ENCODE data around the gene HDAC4.

The HDAC4 gene

DNA sequence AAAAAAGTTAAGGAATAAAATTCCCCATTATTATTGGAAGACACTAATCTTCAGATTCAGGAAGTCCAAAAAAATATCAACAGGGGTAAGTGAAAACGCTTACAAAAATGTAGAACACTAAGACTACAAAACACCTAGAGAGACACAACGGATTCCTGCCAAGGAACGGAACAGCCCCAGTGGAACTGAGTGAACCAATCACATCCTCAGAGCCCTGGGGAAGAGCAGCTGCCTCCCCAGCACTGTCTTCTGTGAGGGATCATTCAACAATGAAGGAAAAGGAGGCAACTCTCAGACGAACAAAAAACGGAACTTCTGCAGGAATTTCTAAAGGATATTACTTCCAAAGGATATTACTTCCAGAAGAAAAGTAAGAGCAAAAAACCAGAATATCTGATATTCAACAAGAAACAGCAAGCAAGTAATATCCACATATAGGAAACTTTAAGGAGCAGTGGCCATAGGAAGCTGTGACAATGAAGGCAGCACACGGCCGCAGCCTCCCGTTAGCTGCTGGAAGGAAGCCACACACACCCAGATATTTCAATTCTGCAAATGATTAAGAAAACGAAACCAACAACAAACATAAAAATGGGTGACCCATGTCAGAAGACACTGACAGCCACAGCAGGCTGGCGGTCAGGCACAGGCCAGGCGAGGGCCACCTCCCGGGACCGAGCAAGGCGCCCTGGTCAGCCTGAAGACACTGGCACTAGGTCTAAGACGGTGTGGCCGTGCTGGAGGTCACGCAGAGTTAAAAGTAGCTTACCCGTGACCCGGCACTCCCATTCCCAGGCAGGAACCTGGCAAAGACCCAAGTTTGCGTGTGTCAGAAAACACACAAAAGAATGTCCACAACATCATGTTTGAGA, 81.8 kb downstream of the HDAC4 start:
- no peak for DNase-seq

DNA sequence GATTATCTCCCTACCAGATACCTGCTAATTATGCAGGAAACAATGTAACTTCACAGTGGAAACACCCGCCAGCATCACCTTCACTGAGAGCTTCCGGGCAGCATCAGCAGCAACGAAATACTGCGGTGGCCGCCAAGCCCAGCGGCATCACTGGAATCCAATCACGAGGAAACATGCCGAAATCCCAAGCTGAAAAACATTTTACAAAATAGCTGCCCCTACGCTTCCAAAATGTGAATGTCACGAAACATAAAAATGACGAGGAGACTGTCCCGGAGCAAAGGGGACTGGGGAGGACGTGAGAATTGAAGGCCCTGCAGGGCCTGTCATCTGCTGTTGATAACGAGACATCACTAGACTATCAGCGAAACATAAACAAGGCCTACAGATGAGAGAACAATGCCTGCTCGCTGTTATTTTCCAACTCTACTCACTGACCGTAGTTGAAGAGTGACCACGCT, 82.6 kb downstream of the HDAC4 start:
- in situ Hi-C loops (cut with MboI; ENCODE audit: low pct_unique_long_range_greater_than_20kb, low sequenced_read_pairs) = no loop called here
- DNase-seq = no peak

More for the DNA sequence above, 81.8 kb downstream of the HDAC4 start:
- in situ Hi-C loops (cut with MboI; ENCODE audit: low pct_unique_long_range_greater_than_20kb, low sequenced_read_pairs) = no loop called here

DNA sequence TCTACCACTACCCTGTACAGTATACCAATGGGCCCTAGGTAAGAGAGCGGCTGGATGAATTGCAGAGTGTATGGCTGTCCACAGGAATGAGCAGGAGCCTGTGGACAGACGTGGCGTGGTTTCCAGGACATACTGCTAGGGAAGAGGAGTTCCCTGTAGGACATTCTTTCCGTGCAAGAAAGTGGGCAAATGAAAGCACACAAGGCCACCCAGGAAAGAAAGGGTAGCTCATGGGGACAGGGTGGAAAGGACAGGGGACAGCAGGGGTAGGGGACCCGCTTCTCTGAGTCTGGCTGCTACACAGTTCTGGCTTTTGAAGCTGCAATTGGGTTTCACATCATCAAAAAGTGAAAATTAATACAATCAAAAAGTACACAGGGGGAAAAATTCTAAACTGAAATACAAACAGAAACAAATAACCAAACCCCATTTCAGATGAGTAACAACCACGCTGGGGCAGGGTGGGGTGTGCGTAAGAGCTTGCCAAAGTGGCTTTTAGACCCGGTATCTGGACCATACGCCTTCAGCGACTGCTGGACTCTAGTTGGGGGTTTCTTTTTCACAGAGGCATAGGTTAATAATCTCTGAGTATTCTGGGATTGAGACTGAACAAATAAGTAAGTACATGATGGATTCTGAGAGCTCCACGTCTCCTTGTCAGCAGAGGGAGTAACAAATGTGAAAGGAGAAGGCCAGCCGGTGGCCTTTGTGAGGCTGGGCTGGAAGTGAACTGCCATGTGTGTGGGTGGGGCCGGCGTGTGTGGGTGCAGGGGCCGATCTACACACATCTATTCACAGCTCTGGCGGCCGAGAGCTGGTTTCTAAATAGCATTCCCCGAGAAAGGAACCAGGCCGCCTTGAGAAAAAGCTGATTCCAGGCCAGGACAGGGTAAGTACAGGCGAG, 84.0 kb downstream of the HDAC4 start:
- no peak for DNase-seq
- in situ Hi-C loops (cut with MboI; ENCODE audit: low pct_unique_long_range_greater_than_20kb, low sequenced_read_pairs) = no loop called here

DNA sequence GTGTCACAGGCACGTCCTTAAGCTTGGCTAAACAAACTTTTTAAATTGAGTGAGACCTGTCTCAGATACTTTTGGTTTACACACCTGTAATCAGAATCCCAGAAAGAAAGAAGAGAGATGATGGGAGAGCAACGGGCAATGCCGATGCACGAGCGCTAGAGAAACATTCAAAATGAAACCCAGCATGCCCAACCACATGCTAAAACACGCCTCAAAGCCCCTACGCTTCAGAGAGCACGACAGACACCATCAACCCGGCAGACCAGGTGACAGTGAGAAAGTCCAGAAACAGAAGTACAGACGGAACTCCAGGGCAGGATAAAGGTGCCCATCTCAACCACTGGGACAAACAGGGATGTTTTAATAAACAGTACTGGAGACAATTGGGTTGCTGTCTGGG, 85.5 kb downstream of the HDAC4 start:
- in situ Hi-C loops (cut with MboI; ENCODE audit: low pct_unique_long_range_greater_than_20kb, low sequenced_read_pairs) = no loop called here
- DNase-seq = no peak

DNA sequence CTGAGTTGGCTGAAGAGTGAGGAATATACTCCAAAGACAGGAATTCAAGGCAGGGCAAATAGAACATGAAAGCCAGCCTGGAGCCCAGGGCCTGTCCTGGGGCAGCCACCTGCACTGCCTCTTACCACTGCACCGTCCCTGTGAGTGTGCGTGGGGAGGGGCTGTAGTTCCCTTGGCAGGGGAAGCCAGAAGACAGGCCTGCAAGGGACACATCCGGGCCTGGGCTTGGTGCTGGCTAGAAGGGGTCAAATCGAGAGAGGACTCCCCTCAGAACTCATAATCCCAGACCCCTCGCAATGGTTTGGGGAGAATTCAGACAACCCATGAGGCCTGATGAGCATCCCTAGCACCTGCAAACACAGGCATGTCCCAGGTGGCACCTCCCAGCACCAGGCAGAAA, 87.0 kb downstream of the HDAC4 start:
- in situ Hi-C loops (cut with MboI; ENCODE audit: low pct_unique_long_range_greater_than_20kb, low sequenced_read_pairs) = no loop called here
- DNase-seq = no peak

DNA sequence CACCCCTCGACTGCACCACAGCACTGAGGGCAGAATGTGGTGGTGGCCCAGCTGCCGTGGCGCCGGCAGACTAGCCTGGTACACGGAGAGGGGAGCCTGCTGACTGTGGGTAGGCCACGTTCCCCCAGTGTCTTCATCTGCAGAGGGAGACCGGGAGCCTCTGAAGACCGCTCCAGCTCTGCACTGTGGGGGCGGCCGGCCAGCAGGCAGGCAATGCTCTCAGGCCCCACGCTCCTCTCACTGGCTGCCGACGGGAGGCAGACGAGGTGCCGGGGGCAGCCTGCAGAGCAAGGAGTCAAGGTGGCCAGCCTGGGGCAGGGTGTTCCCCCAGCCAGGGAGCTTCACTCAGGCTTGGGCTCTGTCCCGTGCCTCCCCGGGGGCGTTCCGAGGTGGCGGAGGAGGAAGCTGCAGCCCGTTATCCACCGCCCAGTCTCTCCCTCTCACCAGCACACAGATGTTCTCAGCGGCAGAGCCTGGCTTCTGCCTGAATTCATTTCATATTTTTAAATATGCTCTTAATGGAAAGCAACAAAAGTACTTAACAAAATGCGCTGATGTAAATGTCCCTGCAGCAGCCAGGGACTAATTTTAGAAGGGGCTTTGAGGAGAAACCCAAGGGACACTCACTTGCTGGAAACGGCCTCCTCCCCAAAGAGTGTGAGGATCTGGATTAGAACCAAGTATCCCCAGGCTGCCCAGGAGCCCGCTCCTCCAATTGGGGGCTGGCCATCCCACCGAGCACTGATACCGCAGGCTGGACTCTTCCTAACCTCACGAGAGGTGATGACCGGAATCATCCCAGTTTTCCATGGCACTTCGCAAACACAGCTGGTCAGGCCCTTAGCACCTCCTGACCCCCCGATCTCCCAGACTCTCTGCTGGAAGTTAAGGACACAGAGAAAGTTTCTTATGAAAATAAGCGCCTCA, 87.8 kb downstream of the HDAC4 start:
- in situ Hi-C loops (cut with MboI; ENCODE audit: low pct_unique_long_range_greater_than_20kb, low sequenced_read_pairs) = no loop called here
- no peak for DNase-seq

DNA sequence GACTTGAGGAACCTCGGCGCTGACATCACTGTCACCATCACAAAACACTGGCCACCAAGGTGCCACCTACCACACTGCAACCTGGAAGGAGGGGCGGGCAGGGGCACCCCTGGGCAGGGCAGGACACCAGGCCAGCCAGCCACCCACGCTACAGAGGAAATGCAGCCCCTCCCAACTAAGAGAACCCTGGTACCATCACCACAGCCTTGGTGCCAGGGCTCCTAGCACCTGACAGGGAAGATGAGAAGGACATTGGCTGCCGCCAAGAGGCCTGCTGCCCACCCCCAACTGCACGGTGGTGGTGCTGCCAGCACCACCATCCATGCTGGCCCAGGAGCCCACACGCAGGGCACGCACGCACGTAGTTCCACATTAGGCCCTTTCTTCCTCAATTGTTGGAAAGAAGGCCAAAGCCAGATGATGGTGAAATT, 88.7 kb downstream of the HDAC4 start:
- DNase-seq = no peak
- in situ Hi-C loops (cut with MboI; ENCODE audit: low pct_unique_long_range_greater_than_20kb, low sequenced_read_pairs) = no loop called here

DNA sequence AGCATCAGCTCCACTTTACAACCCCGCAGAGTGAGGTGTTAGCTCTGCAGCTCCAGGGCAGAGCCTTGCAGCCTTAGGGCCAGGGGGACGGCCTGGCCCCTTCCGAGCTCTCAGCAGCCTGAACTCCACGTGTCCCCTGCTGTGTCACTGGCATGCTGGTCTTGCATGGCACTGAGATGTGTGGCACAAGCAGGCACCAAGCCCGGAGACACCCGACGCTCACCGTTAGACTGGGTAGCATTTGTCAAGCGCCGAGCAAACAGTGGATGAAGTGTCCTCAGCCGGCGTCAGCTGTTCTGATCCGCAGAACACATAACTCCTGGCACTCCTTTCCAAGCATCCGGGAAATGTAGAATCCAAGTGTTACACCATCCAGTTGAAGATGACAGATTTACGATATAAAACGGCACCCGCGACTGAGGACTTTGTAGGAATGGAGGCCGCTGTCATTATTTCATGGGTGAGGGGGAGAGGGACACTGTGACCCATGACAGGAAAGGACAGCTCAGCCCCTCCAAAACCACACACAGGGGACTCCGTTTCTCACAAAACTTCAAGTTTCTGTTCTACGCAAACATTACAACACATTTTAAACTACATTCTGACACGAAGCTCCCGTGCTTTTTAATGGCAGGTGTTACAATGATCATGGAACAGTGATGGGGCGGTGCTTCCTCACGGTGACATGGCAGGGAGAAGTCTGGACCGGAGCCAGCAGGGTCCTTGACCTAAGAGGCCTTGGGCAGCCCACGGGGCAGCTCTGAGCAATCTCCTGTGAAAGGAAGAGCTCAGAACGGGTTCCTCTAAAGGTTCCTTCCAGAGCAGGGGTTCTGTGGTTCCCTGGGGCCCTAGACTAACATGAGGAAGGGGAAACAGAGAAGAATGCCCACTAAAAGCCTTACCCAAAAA, 89.4 kb downstream of the HDAC4 start:
- in situ Hi-C loops (cut with MboI; ENCODE audit: low pct_unique_long_range_greater_than_20kb, low sequenced_read_pairs) = no loop called here
- DNase-seq = no peak

DNA sequence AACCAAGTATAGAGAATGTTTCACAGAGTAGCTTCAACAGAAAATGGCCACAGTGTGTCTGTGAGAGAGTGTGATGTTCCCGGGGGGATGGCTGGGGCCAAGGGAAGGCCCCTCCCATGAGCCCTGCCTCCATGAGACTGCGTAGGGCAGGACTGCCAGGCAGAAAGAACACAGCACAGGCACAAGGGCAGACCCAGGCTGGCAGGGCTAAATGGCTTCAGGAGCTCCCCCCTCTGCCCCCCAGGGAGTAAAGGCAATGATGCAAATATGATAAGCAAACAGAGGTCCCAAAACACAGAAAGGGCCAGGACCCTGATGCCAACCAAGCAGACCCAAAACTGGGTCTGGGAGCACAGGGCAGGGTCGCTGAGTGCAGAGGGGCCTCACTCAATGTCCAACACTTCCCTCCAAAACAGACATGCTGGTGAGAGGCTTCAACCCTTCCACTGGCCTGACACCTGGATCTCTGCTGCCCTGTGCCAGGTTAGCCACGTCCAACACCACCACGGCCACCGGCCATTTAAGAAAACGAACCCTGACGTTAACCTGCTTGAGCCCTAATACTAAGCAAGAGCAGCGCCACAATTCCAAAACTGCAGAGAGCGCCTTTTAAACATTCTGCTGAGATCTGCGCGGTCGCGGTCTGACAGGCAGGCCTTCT, 90.3 kb downstream of the HDAC4 start:
- no peak for DNase-seq

DNA sequence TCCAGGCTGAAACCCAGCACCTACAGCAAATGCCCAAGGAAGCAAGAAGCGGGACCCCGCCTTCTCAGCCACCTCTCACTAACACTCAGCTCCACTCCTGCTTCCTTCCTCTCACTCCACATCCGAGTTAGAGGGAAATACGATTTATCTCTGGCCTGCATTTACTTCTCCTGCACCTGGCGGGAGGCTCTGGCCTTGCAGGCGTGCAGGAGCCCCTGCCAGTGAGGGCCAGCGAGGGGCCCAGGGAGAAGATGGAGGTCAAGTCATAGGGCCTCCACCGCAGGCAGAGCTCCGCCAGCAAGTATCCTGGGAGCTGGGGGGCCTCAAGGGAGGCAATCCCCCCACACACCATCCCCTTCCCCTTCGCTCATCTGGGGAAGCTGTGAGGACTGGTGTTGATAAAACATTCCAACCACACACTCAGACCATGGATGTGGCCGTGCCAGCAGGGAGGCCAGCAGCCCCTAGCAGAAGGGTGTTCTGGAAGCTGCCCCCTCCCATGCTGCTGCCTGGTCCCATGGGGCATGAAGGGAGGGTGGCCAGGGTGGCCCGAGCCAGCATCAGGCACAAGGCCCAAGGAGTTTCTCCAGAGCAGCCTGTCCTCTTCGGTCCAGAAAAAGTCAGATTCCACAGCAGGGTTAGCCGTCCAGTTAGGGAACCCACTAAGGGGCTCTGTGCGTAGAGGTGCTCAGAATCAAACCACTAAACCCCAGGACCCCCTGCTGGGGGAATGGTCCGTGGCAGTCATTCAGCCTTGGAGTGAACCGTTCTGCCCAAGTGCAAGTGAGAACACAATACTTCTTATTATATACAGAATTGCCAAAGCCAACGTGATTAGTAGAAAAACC, 91.2 kb downstream of the HDAC4 start:
- no peak for DNase-seq
- in situ Hi-C loops (cut with MboI; ENCODE audit: low pct_unique_long_range_greater_than_20kb, low sequenced_read_pairs) = no loop called here

More for the DNA sequence above, 90.3 kb downstream of the HDAC4 start:
- in situ Hi-C loops (cut with MboI; ENCODE audit: low pct_unique_long_range_greater_than_20kb, low sequenced_read_pairs) = no loop called here

DNA sequence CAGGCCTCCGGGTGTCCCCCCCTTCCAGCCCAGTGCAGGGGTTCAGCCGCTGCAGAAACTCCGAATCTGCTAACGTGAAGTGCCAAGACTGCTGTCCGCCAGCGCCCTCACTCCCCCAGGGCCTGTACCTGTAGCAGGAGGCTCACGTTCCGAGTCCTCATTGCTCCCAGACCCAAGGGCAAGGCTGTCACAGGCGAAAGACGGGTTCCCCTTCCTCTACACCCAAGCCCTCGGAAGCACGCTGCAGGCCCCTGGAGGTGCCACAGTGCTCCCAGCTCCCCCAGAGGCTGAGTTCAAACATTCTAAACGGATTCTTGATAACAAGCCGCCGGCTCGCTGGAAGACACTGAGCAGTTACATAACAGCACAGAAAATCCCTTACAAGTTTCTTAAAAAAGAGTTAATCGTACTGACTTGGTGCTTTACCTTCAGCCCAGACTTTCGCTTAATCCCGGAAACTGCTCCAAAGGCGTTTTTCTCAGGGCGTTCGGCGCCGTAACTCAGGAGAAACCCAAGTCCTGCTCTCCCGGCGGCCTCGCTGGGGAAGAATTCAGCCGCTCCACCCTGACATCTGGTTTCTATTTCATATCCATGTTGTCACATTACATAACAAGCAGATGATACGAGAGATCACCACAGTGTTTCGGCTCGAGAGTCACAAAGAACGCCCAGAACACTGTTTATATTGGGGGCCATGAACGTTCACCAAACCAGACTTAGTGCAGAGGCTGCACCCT, 92.0 kb downstream of the HDAC4 start:
- in situ Hi-C loops (cut with MboI; ENCODE audit: low pct_unique_long_range_greater_than_20kb, low sequenced_read_pairs) = no loop called here
- DNase-seq = no peak

DNA sequence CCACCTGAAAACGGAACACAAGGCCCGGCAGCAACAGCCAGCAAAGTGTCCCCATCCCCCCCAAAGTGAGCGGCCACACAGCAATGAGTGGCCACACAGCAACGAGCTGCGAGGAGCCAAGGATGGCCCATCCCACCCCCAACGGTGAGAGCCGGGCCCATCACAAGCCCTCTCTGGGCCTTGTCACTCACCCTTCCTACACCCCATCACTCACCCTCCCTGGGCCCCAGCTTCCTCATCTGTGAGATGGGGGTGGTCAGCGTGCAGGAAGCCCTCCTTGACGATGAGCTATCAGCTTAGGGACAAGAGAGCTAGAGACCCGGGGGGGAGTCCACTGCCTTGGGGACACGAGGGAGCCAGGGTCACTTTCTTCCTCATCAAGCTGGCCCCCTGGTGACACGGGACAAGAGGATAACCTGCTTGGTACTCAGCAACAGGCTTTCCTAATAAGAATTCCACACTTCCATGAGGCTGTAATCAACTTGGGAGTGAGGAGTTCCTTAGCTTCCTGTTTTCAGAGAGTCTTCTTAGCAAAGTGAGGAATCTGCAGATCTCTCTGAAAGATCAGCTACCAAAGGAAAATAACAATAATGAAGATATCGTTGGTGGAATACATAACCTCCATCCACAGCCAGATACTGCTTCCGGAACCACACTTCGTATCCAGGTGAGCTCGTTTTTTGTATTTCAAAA, 92.8 kb downstream of the HDAC4 start:
- DNase-seq = no peak
- in situ Hi-C loops (cut with MboI; ENCODE audit: low pct_unique_long_range_greater_than_20kb, low sequenced_read_pairs) = no loop called here

DNA sequence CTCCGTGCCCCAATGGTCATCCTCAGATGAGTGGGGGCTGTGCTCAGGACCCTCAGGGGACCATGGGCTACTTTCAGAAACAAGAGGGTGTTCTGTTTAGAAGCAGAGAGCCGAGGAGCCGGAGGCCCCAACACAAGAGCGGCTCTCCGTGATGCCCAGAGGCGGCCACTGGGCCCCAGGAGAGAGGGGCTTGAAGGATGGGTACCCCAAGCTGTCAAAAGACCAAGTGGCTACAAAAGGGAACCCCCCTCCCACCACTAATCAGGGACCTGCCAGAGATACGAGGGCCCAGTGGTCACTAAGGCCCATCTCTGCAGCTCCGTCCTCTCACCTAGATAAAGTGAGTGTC, 93.6 kb downstream of the HDAC4 start:
- in situ Hi-C loops (cut with MboI; ENCODE audit: low pct_unique_long_range_greater_than_20kb, low sequenced_read_pairs) = no loop called here
- DNase-seq = no peak

DNA sequence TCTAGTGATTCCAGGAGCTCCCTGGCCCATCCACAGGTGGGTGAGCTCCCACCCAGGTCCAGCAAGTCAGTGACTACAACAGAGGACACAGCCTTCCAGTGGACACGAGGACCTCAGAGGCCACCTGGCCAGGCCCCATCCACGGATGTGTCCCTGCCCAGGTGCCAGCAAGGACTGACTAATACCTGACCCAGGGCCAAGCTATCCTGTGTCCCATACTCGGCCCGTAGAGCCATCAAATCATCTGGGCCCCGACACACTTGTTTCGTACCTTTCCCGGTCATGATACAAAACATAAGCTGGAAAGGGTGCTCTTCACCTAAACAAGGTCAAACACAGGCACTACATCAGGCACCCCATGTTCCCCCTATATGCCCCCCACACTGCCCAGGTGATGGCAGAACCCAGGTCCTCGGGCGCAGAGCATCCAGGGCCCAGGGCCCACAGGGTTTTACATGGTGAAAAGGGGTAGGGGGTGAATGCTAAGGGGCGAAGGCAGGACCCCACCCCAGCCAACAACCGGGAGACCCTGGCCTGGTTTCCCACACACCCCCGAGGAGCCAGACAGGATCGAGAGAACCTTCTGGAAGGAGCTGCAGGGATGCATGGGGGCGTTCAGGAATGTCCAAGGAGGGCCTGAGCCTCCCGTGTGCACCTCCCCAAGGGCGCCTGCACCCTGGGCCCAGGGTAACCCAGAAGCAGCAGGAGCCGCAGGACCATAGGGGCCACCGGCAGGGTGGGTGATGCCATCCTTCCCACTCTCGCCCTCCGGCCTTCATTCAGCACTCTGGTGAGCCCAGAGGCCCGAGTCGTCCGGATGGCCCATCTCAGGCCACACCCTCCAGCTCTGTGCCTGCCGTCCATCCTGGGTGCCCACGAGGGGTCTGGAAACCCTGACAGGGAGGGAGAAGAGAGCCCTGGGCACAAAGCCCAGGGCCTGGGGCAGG, 94.3 kb downstream of the HDAC4 start:
- no peak for DNase-seq
- in situ Hi-C loops (cut with MboI; ENCODE audit: low pct_unique_long_range_greater_than_20kb, low sequenced_read_pairs) = no loop called here

DNA sequence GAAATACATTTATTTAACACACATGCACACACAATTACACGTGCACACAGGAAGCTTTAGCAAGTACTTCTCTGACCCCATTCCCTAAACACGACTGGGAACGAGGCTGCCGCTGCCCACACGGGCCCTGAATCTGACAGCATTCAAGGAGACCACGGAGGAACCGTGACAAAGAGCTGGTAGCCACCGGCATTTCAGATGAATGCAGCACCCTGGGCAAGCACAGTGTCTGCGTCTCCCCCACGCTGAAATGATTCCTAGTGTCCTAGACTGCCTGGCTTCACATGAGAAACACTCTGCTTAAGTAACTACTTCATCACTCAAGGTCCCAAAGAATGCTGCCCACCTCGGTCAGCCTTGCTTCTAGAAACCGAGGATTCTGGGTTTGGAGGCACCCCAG, 95.0 kb downstream of the HDAC4 start:
- no peak for DNase-seq

More for the DNA sequence above, 95.0 kb downstream of the HDAC4 start:
- in situ Hi-C loops (cut with MboI; ENCODE audit: low pct_unique_long_range_greater_than_20kb, low sequenced_read_pairs) = no loop called here
